CD4-positive, alpha-beta T cell treated with Interleukin-15 for 4 hours (primary cell): ENCODE measurements around the gene GTF2F1.
"Not testable (repeated sequence)": the region's sequence is repeated elsewhere in the genome, so short reads cannot be mapped to it uniquely, and the experiment has no call there.

ENCODE experiments used
- DNase-seq: peaks from one replicate; pipeline ENCODE4 v3.0.0-alpha.2; 2020; ENCODE audit warnings: low spot score

GTF2F1 gene, protein sequence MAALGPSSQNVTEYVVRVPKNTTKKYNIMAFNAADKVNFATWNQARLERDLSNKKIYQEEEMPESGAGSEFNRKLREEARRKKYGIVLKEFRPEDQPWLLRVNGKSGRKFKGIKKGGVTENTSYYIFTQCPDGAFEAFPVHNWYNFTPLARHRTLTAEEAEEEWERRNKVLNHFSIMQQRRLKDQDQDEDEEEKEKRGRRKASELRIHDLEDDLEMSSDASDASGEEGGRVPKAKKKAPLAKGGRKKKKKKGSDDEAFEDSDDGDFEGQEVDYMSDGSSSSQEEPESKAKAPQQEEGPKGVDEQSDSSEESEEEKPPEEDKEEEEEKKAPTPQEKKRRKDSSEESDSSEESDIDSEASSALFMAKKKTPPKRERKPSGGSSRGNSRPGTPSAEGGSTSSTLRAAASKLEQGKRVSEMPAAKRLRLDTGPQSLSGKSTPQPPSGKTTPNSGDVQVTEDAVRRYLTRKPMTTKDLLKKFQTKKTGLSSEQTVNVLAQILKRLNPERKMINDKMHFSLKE

DNA sequence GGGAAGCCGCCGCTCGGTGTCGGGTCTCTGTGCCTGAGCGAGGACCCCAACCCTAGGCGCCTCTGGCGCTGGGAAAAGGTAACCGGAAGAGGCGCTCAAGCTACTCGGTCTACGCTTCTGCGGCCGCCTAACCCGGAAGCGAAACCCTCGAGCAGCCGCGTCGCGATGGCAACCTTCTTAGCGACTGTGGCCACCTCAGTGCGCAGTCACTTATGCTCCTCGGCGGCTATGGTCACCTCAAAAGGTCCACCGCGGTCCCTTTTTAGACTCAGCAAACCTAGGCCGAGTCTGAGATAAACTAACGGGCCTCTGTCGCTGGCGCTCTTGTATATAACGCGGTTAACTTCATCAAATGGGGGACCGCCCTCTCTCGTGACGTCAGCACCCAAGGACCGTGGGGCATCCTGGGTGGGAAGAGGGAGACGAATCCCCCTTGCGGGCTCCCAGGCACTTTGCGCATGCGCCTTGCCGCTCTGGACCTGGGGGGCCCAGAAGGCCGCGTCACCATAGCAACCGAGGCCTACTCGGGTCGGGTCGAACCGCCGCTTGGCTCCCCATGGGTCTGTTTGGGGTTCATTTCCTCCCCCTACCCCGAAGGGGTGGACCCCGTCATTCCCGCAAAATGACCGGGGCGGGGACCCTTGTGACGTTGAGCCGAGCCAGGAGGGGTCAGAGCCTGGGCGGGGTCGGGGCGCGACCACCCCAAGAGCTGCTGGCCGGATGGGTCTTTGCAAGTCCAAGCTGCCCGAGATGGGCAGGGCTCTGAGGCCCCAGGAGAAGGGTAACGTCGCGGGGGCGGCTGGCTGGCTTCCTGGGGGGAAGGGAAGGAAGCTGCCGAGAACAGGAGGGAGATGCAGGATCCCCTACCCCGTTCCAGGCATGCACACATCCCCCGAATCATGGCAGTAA lies at the start of gene GTF2F1:
Gene GTF2F1, minus strand, starts transcription at position 91 of the 909 bp plus-strand sequence. CDS start 169 bp downstream, outside the sequence.
- DNase-seq, result peak; percentile 94

DNA sequence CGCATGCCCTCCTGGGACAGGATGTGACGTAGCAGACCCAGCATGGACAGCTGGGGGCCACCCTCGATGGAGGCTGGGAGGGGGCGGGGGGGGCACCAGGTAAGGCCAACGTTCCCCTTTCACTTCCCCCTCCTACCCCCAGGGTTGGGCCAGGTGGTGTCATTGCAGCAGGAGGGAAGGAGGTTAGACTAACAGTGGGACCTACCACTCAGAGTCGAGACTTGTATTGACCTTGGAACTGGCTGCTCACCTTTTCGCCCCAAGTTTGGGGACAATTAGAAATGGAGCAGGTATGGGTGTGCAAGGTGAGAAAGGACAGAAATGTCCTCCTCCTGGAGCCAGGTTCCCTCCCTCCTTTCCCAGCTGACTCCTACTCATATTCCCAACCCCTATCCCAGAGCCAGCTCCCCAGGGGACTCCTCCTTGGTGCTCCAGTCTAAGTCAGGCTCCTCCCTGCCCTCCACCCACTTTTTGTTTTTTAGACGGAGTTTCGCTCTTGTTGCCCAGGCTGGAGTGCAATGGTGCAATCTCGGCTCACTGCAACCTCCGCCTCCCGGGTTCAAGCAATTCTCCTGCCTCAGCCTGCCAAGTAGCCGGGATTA lies 49.2 kb upstream of the GTF2F1 start:
- no peak for DNase-seq

DNA sequence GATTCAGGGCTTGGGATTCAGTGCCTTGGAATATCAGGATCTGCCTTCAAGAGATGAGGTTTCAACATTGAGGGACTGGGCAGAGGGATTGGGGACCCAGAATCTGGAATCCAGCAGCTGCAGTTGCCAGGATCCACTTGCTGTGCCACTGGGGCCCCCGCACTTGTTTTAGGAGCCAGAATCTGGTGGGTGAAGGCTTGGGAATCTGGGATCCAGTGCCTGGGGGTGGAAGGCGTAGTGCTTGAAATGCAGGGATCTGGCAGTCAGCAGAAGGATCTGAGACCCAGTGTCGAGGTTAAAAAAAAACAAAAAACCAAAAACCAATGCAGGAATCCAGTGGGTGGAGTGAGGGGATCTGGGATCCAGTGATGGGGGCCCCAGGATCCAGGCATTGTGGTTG lies 47.9 kb upstream of the GTF2F1 start:
- DNase-seq, result no peak

DNA sequence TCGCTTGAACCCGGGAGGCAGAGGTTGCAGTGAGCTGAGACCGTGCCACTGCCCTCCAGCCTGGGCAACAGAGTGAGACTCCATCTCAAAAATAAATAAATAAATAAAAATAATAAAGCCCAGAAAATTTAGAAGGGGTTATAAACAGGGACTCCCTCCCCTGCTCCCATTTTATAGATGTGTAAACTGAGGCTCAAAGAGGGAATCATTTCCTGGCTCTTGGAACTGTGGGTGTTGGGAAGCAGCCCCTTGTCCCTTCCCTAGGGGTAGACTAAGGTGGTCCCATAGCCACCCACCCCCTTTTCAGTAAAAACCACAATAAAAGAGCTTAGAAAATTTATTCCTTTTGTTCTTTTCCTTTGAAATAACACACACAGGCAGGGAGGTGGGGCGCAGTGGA lies 46.8 kb upstream of the GTF2F1 start:
- DNase-seq, result no peak

DNA sequence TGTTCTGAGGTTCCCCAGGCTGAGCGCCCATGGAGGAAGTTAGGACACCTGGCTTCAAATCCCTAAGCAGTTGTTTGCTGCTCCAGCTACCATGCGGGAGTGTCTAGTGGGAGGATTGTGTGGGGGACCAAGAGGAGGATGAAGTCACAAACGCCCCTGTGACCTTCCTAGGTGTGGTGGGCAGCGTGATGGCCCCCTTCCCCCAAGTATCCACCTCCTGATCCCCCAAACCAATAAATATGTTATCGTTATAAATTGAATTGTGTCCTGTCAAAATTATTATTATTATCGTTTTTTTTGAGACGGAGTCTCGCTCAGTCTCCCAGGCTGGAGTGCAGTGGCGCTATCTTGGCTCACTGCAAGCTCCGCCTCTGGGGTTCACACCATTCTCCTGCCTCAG lies 40.7 kb upstream of the GTF2F1 start, which contains the start of gene SLC25A41:
Gene SLC25A41, minus strand, starts transcription at position 101 of the 400 bp plus-strand sequence. Its CDS starts 70 bp downstream, at position 31.
- DNase-seq, result no peak

DNA sequence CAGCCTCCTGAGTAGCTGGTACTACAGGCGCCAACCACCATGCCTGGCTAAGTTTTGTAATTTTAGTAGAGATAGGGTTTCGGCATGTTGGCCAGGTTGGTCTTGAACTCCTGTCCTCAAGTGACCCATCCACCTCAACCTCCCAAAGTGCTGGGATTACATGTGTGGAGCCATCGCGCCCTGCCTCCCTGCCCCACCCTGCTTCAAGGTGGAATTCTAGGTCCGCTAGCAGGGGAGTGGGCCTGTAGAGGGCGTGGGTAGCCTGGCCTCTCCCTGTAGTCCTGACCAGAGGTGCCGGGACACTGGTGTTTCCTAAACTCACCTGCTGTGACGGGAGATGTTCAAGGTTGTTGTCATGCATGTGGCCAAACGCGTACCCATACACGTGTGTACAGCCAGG lies 40.2 kb upstream of the GTF2F1 start:
- no peak for DNase-seq

DNA sequence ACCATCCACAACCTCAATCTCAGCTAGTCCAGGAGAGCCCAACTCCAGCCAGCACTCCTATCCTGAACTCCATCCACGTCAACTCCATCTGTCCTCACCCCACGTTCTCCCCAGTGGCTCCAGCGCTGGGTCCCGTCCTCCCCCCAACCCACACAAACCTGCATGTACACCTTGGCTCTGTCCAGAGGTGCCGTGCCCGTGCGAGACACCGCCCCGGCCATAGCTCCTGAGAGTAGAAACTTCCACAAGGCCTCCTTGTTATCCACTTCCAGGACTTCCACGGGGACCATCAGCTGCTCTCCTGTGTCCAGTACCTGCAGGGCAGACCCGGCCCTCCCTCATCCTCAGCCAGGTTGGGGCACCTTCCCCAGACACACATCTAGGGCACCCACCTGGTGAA lies 38.9 kb upstream of the GTF2F1 start:
- DNase-seq, result no peak

DNA sequence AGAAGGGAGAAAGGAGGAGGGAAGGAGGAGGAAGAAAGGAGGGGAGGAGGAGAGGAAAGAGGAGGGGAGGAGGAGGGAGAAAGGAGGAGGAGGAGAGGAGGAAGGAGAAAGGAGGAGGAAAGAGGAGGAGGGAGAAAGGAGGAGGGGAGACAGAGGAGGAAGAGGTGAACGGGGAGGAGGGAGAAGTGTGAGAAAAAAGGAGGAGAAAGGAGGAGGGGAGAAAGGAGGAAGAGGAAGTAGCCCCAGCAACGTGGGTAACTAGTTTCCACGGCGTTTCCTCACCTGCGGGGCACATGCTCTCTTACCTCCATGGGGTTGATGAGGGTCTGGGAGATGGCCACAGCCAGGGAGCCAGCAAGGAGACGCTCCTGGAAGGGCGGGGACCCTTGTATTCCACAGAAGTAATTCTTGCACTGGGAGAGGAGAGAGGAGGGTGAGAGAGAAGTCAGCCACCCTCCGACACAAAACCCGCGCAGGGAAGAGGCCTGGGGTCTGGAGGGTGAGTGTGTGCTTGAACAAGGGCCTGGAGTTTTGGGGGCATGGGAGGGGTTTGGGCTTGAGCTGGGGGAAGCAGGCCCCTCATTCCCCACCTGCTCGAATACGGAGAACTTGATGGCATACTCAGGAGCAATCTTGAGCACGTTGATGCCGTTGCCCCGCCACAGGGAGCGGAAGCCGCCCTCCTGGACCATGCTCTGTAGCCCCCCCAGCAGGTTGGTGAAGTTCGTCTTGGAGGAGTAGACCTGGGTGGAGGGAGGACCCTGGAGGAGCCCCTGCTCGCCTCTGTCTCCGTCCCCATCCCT lies 36.7 kb upstream of the GTF2F1 start:
- no peak for DNase-seq

DNA sequence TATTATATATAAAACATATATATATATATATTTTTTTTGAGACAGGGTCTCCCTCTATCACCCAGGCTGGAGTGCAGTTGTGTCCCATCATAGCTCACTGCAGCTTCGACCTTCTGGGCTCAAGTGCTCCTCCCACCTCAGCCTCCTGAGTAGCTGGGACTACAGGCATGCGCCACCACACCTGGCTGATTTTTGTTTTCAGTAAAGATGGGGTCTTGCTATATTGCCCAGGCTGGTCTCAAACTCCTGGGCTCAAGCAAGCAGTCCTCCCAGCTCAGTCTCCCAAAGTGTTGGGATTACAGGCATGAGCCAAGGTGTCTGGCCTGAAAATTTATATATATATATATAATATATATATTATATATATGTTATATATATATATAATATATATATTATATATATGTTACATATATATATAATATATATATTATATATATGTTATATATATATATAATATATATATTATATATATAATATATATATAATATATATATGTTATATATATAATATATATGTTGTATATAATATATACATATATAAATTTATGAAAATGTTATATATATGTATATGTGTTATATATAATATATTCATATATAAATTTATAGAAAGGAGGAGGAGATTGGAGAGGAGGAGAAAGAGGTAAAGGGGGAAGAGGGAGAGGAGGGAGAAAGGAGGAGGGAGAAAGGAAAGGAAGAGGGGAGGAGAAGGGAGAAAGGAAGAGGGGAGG lies 35.9 kb upstream of the GTF2F1 start:
- not testable (repeated sequence) for DNase-seq

DNA sequence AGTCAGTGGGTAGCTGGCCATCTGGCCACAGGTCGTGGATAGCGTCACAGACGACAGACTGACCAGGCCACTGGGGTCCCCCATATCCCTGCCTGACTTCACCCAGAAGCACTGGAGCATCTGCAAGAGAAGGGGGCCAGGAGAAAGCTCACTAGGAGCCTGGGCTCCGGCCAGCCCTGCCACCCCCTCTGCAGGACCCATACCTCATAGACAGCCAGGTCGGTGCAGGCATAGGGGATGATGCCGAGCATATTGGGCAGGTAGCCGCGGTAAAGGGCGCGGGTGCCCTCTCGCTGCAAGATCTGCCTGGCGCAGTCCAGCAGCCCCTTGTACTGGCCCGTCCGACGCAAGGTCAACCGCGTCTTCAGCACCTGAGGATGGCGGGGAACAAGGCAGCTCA lies 34.2 kb upstream of the GTF2F1 start:
- no peak for DNase-seq

DNA sequence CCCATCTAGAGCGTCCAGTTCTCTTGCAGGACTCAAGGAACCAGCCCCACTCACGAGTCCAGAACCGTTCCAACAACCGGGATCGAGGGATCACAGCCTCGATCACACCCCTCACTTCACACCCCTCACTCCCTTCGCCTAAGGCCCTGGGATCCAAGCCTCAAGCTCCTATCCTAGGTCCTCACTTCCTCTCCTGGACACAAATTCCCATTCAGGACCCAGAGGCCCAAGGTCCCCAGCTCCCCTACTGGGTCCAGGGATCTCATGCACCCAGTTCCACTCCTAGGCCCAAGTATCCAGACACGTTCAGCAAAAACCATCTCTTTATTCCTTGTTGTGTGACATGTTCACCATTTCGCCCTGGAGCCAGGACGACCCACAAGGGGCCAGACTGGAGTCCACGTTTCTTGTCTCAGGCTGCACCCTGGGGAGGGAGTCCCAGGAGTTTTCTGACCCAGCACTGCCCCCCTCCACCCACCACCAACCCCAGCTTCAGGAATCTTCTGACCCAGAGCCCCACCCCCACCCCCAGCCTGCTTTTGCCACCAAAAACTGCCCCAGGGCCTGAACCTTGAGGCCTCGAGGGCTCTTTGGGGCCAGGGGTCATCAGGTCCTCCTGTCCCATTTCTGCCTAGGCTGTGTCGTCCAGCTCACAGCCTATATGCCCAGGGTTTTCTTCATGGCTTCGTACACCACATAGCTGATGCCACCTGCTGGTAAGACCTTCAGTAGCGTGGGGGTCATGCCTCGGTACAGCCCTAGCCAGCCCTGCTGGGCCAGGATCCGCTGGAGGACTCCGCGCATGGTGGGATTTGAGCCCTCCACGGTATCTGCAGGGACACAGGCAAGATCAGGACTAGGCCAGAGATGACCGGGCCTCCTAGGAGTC lies 33.0 kb upstream of the GTF2F1 start:
- no peak for DNase-seq

DNA sequence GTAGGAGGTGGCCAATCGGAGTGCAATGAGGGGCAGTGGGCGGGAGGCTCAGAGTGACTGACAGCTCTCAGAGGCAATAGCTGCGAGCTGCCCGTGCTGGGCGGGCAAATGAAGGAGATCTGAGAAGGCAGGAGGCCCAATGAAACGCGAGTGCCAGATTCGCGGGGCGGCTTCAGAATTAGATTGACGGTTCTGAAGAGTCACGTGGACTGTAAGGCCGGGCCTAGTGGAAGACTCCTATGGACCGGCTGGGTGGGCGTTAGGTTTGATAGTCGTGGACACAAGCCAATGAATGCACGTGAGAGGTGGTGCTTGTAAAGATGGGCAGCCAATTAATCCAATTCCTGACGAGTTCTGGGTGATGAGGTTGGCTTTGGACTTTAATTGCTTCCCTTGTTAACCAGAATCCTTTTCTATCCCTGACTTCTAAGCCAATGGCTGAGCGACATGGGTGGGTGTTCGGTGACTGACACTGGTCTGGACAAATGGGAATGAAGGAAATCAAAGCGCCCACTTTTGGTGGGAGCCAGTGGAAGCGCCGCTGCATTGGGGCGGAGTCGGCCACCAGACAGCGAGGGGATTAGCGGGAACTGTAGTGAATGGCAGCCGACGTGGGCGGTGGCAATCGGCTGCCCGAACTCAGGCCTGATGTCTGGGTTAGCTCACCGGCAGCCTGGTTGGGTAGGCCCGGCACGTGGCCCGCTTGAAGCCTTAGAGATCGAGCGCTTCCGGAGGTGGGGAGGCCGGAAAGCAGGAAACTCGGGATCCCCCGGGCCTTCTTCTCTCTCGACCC lies 32.2 kb upstream of the GTF2F1 start:
- peak; percentile 100 for DNase-seq

DNA sequence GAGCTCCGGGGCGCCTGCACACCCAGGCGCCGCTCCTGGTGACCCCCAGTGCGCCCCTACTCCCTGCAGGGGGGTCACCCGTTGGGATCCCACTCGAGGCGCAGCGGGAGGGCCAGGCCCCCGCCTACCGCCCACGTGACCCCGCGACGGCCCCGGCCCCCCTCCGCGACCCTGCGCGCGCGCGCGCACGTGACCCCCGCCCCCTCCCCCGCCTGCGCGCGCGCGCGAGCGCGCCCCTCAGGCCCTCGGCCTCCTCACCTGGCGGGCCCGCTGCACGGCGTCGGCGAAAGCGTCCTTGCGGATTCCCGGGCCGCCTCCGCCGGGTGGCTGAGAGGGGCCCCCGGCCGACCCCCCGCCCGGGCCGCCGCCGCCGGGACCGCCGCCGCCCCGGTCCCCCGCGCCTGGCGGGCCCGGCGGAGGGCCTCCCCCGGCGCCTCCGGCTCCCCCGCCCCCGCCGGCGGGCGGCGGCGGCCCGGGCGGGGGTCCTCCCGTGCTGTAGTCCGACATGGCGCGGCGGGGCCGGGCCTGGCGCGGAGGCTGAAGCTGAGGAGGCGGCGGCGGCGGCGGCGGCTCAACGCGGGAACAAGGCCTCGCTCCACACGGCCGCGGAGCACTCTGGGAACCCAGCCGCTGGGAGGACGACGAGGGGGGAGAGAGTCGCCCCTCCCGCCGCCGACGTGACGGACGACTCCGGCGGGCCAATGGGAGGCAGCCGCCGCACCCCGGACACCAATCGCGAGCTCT lies 31.4 kb upstream of the GTF2F1 start, which contains the start of gene KHSRP:
Gene KHSRP, minus strand, starts transcription at position 617 of the 744 bp plus-strand sequence. Its CDS starts 110 bp downstream, at position 507.
- DNase-seq, result peak; percentile 4

DNA sequence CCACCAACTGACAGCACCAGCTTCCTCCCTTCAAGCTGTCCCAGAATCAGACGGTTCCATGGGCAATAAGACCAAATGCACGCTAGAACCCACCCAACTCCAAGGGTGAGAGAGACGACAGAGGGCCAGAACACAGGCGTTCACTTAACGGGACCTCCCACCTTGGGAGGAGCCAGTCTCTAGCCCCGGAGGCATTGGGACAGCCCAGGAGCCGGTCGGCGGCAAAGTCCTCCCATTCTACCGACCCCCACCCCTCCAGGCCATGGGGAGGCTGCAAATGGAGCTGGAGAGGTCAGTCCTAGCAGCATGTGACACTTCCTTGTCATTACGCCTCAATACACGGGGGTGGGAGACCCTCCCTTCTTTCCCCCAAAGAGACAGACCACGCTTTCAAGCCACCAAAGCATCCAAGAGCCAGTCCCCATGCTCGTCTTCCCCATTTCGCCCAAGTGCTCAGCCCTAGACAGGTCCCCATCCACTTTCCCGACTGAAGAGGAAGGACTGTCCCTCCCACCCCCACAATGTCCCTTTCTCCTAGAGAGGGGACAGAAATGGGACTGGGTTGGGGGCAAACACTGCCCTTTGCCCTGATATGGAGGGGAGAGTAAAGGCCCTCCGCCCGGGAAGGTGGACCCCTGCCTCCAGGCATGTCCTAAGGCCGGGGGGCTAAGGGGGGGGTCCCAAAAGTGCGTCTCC lies 30.7 kb upstream of the GTF2F1 start:
- peak; percentile 6 for DNase-seq

DNA sequence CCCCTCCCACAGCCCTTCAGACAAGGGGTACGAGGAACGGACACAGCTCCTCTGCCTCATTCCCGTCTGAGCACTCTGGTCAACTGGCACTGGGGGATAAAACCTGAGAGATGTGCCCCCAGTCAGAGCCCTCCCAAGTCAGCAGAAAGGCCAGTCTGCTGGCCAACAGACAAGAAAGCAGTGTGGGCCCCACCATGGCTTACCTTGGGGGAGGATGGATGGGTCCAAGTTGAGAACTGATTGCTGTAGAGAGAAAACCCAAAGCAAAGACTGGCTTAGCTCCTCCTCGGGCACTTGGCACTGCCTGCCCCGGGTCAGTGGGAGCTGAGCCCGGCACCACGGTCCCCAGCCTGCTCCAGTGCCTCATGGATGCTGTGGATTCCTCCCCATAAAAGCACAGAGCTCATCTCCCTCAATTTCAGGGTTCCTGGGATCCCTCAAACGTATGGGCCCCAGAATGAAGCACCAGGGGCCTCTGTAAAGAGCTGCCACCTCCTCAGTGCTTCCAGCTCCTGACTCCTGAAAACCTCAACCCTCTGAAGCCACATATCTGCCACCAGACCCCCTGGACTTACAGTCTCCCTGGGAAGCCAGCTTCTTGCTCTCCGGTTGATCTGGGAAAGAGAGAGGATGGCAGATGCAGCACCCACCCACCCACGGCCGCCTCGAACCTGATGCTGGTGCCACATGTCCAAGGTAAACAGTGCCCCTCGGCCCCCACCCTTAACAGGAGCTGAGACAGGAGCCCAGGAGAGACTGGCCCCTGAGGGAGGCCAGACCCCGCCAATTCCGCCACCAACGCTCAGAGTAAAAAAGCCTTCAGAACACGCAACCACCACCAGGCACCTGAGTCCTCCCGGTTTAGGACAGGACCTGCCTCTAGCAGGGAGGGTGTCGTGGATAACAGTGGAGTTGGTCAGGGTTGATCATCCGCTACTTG lies 28.4 kb upstream of the GTF2F1 start:
- DNase-seq, result no peak

DNA sequence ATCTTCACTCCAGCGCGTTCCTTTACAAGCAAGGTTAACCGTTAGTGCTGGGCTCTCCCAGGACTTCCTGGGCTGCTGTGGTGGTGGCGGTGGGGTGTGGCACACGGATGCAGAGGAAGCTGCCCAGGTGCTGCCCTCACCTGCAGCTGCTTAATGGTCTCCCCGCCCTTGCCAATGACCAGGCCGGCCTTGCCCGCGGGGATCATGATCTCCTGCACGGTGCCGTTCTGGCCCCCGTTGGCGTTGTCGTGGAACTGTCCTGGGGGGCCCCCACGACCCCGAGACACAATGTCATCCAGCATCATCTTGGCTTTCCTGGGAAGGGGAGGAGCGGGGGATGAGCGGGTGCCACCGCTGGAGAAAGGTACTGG lies 25.6 kb upstream of the GTF2F1 start:
- DNase-seq, result no peak
